Neural crest cell (in vitro differentiated cells): ENCODE measurements around the gene DNAI4. TPM values are rescaled to one million over a fixed set of nuclear protein-coding genes. Genes with fewer than 3 reads are reported as not detected.
A peak's percentile ranks its signal among the peaks of the same experiment; 100 is the strongest.

Experiments
- DNase-seq: peaks from one replicate; pipeline ENCODE4 v3.0.0; 2021; ENCODE audit warnings: low read depth, mixed read lengths, low spot score
- H3K27ac Mint-ChIP-seq: one replicate; pipeline ENCODE4 v1.8.0; 2021; ENCODE audit warnings: mild to moderate bottlenecking, mixed read lengths; ENCODE audit not compliant: unreplicated experiment
- H3K27me3 Mint-ChIP-seq: 2 replicates; pipeline ENCODE4 v1.8.0; 2021; ENCODE audit warnings: low read depth, mild to moderate bottlenecking, mixed read lengths
- H3K36me3 Mint-ChIP-seq: 2 replicates; pipeline ENCODE4 v1.8.0; 2021; ENCODE audit warnings: low read depth, mild to moderate bottlenecking, mixed read lengths
- H3K4me1 Mint-ChIP-seq: 2 replicates; pipeline ENCODE4 v1.8.0; 2021; ENCODE audit warnings: mixed read lengths
- H3K4me3 Mint-ChIP-seq: one replicate; pipeline ENCODE4 v1.8.0; 2021; ENCODE audit warnings: mild to moderate bottlenecking, mixed read lengths
- H3K9me3 Mint-ChIP-seq: 2 replicates; pipeline ENCODE4 v1.8.0; 2021; ENCODE audit warnings: mixed read lengths
- CTCF ChIP-seq: fragments of 200-600 bp; sonication (generic); conservative IDR thresholded peaks from 2 replicates; pipeline ENCODE4 v1.5.0; 2021; ENCODE audit warnings: antibody characterized with exemption, mild to moderate bottlenecking
- total RNA-seq: library from RNA; stranded (reverse); gene quantifications from 2 replicates; pipeline ENCODE4 v1.2.1, GENCODE V29; 2021

DNAI4 gene
- total RNA-seq, 1 donor from 2014 or later, result 8.0 TPM

GRCh38 chr1:66940981-66941380, 16.3 kb upstream of the DNAI4 start:
- H3K4me1 Mint-ChIP-seq, result no peaks in the 10 kb centered on the region
- no peak overlapping the region for H3K27ac Mint-ChIP-seq
- TF ChIP-seq CTCF, result no peak
- no peak overlapping the region for H3K4me3 Mint-ChIP-seq
- H3K9me3 Mint-ChIP-seq, result no peaks in the 10 kb centered on the region
- H3K36me3 Mint-ChIP-seq, result peaks cover under 1% of the 10 kb centered on the region
- no peak for DNase-seq
- H3K27me3 Mint-ChIP-seq, result no peaks in the 10 kb centered on the region

GRCh38 chr1:66938613-66939012, 14.0 kb upstream of the DNAI4 start:
- no peaks in the 10 kb centered on the region for H3K36me3 Mint-ChIP-seq
- H3K4me1 Mint-ChIP-seq, result peaks cover 8% of the 10 kb centered on the region
- no peak for TF ChIP-seq CTCF
- H3K27me3 Mint-ChIP-seq, result no peaks in the 10 kb centered on the region
- no peaks in the 10 kb centered on the region for H3K9me3 Mint-ChIP-seq
- H3K27ac Mint-ChIP-seq, result no peak overlapping the region
- H3K4me3 Mint-ChIP-seq, result no peak overlapping the region
- no peak for DNase-seq

GRCh38 chr1:66937529-66938234, 13.0 kb upstream of the DNAI4 start:
- H3K27me3 Mint-ChIP-seq, result no peaks in the 10 kb centered on the region

GRCh38 chr1:66933887-66934700, 9.4 kb upstream of the DNAI4 start:
- H3K4me3 Mint-ChIP-seq, result peak overlapping the region; percentile 15
- H3K4me1 Mint-ChIP-seq, result peaks cover 38% of the 10 kb centered on the region
- DNase-seq, result no peak
- no peak overlapping the region for H3K27ac Mint-ChIP-seq
- H3K9me3 Mint-ChIP-seq, result no peaks in the 10 kb centered on the region
- no peak for TF ChIP-seq CTCF
- no peaks in the 10 kb centered on the region for H3K27me3 Mint-ChIP-seq
- no peaks in the 10 kb centered on the region for H3K36me3 Mint-ChIP-seq

More at GRCh38 chr1:66937529-66938234, 13.0 kb upstream of the DNAI4 start:
- Mint-ChIP-seq H3K36me3 (no peaks in the 10 kb centered on the region), H3K9me3 (no peaks in the 10 kb centered on the region), H3K4me1 (peaks cover 12% of the 10 kb centered on the region), H3K4me3 (no peak overlapping the region), H3K27ac (no peak overlapping the region)
- no peak for TF ChIP-seq CTCF
- no peak for DNase-seq

GRCh38 chr1:66932291-66932690, 7.6 kb upstream of the DNAI4 start:
- peaks cover 38% of the 10 kb centered on the region for H3K4me1 Mint-ChIP-seq
- H3K27ac Mint-ChIP-seq, result no peak overlapping the region
- no peak for TF ChIP-seq CTCF
- no peaks in the 10 kb centered on the region for H3K36me3 Mint-ChIP-seq
- no peaks in the 10 kb centered on the region for H3K9me3 Mint-ChIP-seq
- H3K4me3 Mint-ChIP-seq, result peak overlapping the region; percentile 10
- H3K27me3 Mint-ChIP-seq, result no peaks in the 10 kb centered on the region
- DNase-seq, result no peak
